NAMALWA (cell line): ENCODE results near the gene PRKCH.

Source experiments
- DNase-seq: peaks from one replicate; pipeline ENCODE4 v3.0.0-alpha.2; 2015; ENCODE audit warnings: low spot score

PRKCH gene

DNA sequence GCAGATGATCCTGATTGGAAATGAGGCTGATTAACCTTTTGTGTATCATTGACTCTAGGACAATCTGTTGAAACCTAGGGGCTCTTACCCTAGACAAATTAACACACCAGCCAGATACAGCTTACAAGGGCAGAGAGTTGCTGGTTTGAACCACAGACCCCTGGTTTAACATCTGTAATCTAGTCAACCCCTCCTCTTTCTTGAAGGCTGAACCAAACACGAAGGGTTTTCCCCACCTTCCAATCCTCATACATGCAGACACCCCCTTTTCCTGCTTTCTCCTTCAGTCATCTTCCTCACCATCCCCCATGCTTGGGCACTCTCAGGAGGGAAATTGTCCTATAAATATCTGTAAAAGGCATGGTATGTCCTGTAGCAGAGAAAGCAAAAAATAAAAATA, 247.9 kb downstream of the PRKCH start:
- no peak for DNase-seq

DNA sequence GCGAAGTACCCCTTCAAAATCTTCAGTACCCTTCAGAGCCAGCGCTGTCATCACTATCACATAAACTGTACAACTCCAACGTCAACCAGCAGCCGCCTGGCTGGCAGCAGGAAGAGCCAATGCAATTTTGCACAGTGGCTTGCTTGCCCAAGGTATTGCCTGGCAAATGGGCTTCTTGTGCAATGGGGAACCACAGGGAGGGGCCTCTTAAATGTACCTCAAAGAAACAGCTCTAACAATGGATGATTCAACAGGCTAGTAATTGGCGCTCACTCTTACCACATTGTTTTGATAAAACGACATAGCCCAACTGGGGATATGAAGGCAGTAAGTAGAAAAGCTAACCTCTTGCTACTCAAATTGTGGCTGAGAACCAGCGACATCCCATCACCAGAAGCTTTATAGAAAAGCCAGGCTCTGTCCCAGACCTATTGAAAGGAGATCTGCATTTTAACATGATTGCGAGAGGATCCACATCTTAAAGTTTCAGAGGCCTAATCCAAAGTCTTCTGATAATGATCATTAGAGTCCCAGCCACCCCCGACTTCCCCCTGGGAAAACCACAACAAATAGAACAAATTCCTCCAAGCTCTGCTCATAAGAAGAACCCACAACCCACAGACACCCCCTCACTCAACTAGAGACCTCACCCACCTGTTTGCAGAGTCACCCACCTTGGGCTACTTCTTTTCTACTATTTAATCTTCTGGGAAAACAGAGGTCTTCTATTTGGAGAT, 248.6 kb downstream of the PRKCH start:
- no peak for DNase-seq

DNA sequence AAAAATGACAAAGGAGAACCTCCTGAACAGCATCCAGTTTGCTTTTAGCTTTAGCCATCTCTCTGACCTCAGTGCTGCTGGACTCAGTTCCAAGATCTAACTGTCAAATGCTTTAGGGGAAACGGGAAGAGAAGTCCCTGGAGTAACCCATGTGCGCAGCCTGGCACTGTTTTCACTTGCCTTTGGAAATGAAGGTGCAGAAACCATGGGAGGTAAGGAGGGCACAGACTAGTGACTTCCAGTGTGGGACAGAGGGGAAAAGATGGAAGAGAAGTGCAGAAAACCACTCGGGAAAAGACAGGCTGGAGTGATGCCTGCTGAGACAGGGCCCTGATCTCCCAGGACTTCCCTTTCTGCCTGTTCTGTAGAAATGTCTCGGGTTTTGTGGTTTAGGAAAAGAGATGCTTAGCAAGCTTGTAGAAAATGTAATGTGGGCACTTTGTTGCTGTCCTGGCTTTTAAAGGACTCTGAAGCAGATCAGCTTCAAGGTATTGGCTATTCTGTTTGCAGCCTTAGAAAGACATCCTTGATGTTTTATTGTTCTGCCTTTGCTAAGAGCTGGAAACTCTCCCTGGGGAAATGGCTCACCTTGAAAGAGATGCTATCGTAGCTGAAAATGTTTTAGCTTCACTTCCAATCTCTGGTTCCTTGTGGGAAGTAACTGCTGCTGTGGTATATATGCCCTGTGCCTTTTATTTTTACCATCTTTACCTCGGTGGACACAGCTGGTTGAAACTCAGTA, 249.3 kb downstream of the PRKCH start:
- no peak for DNase-seq

DNA sequence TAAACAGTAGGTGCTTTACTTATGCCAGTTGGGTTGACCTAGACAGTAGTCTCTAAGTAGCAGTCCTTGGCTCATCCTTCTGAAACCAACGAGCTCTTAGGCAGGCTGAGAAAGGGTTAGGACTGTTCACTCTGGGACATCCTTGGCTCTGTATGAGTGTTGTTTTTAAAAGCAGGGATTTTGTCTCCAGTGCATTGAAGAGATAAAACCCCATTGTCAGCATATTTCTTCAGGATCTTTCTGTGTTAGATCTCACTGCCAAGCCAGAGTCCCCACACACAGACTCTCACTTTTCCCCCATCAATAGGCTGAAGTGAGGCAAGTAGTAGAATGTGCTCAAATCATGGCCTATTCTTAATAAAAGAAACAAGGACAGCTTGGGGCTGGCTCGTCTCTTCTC, 250.5 kb downstream of the PRKCH start:
- no peak for DNase-seq

DNA sequence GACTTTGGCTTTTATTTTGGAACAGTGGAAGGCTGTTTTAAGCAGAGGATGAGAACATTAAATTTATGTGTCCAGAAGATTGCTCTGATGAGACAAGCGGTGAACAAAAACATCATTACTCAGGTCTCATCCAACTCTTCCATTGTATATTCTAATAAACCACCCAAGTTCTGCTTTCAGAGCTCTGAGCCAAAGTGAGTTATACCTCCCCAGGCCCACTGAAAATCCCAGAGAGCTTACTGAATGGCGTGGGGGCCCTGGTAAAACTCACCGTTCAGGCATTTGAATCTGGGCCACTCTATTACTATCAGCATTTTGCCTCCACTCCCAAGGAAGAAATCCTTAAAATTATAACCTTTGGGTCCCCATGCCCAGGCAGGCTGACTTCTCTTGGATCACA, 251.9 kb downstream of the PRKCH start:
- DNase-seq, result no peak

DNA sequence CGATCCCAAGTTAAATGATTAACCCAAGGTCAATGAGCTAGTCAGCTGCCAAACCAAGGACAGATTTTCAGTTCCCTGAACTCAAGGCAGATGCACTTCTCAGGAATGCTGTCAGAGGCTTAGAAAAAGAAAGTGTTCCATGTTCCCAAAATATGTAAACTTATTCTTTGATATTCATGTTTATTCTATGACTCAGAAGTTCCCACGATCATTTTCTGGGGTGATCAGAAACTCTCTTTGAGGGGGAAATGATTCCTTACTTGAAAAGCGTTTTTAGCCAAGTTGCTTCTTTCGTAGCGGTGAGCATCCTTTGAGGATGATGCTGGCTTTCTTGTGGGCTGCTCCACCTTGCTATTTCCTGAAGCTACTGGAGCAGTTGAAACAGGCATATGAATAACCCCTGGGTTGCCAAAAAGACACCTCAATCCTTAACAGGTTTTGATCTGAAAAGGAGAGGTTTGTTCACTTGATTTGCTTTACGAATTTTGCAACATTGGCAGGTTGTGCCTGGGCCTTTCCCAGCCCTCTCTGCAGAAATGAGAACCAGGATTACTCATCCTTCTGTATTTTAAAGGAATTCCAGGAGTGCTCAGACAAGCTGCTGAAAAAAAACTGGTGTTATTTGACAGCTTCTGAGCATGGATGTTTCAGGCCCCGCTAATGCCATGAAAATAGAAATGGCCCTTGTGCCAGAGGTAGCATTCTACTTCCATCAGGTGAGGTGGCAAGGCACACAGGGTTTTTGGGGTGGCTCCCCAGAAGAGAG, 252.6 kb downstream of the PRKCH start:
- DNase-seq, result no peak

DNA sequence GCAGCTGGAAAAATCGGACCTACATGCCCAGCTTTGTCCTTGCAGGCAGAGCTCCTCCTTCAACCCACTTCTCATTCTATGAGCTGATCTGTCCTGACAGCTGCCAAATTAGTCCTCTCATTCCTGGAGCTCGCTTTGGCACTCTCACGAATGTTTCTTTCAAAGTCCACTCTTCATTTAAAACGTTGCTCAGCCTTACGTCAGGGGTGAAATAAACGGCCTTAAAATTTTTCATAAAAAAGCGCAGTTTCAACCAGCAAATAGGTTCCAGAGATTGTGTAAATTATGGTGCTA, 253.1 kb downstream of the PRKCH start:
- no peak for DNase-seq

DNA sequence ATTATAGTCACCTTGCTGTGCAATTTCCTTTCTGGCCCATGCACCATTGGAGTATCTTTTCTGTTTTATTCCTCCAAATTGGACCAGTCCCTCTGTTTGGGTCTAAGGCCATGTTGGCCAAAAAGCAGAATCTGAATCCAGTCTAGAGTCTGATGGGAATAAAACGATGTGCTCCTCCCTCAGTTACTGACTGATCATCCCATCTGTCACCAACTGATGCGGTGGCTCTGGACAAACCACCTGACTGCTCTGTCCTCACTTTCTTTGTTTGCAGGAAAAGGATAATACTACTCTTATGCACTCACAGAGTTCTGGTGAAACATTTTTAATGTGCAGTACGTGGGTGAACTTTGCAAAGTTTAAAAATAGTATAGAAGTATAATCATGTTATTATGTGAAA, 253.7 kb downstream of the PRKCH start:
- no peak for DNase-seq

DNA sequence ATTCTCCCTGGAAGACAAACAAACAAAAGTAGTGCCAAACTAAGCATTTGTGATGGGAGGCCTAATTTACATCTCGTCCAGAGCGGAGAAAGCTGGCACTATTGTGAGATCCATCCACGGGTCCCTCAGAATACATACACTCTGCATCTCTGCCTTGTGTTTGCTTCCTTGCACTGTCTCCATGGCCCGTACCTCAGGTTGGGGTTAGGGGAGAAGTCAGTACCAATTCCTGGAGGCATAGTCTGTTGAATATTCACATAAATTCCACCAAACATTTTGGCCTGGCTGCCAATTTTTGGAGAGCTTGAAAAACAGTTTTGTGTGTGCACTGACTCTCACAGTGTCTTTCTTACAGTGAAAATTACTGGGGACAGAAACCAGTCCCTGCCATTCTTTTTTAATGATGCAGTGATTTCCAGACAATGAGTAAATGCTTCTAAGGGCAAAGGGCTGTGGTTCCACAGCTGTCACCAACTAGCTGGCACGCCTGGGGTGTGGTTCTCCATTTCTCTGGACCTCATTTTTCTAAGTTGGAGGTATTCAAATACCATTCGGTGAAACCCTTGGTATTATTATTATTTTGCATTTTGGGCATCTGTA, 254.3 kb downstream of the PRKCH start:
- no peak for DNase-seq

DNA sequence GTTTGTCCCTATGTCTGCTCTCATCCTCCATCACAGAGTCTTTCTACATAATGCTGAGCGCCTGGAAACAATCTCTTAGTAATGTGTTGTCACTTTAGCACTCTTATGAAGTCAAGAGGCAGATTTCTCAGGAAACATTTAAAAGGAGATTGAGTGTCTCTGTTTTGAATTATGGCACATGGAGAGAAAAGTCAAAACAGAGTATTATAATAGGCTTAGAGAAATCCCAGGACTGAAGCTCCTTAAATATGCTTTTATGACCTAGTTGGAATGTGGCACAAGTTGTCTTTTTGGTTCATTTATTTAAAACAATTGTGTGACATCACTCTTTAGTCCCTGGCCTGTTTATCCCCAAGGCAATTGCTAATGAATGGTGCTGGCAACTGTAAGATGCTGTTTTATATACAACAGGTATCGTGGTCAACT, 256.1 kb downstream of the PRKCH start:
- DNase-seq, result no peak

DNA sequence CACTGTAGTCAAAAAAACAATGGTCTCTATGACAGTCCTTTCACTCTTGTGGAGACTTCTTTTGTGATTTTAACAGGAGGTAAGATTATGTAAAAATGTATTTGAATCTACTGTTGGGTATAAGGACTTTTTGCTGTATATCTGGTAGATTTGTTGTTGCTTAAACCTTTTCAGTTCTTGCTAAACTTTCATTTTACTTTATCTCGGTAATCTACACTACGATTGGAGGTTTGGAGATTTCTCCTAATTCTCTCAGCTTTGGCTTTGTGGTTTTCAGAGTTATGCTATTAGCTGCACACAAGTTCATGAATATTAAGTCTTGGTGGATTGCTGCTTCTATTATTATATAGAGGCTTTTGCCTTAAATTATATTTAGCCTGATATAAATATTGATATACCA, 257.4 kb downstream of the PRKCH start:
- DNase-seq, result no peak

DNA sequence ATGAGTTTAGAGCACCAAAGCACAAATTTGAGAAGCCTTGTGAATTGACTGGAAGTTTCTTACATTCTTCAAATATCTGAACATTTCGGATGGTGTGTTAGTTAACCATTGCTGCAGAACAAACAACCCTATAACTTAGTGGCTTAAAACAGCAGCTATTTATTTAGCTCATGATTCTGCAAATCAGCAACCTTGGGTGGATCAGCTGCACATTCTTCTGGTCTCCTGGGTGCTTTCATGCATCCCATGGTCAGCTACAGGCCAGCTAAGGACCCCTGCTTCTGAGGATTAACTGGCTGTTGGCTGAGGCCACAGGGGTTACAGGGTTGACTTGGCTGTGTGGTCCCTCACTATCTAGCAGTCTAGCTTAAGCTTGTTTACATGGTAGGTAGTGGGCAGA, 260.0 kb downstream of the PRKCH start:
- DNase-seq, result no peak

DNA sequence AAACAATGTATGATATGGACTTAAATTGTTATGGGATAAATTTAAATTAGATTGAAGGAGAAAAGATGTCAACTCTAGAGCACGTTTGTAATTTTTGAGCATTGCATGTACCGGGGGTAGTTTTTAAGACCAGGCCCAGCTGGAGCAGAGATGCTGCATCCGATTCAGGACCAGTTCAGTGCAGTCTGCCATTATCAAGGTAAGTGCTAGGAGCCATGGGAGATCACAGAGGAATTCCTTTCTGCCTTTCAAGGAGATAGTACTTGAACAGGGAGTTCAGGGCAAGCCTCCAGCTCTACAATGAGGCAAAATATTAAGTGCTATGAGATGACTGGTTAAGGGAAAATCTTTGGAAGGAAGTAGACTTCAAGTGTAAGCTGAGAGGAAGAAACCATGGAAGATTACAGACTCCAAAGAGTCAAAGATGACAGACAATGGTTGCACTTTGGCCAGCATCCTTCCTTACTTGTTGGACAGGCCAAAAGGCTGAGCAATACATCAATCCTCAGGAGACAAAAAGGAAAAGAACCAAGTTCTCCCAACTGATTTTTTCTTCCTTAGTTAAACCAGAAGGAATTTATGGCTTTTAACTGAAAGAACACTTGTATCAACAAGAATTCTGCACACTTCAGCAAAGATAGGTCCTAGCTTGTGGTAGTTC, 260.7 kb downstream of the PRKCH start:
- DNase-seq, result no peak

DNA sequence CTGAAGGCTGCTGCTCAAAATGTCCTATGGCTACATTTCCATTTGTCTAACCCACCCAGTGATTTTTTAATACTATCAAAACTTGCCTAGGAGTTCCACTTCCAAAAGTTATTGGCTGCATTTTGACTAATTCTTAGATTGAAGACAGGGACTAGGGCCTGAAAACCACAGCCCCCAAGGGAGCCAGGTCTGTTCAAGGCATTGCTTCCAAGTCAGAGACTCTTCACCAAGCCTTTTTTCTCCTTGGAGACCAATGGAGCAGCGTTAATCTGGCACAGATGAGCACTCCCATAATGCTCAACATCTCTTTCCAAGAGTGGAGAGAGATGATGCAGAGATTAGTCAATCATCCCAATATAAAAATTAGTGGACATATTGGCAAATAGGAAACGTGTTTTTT, 261.4 kb downstream of the PRKCH start:
- no peak for DNase-seq

DNA sequence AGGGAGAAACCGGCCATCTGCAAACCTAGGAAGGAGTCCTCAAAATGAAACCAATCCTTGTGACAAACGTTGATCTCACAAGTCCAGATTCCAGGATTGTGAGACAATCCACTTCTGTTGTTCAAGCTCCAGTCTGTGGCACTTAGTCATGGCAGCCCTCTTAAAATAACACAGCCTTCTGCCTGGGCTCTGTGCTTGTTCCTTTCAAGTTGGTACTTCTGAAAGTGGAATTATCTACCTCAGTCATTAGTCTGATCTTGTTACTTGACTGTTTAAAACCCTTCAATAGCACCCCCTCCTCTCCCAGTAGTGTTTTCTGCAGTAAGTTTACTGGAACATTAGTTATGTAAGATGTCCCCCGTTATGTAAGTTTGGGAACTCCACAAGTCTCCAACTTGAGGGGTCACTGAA, 263.0 kb downstream of the PRKCH start:
- no peak for DNase-seq

DNA sequence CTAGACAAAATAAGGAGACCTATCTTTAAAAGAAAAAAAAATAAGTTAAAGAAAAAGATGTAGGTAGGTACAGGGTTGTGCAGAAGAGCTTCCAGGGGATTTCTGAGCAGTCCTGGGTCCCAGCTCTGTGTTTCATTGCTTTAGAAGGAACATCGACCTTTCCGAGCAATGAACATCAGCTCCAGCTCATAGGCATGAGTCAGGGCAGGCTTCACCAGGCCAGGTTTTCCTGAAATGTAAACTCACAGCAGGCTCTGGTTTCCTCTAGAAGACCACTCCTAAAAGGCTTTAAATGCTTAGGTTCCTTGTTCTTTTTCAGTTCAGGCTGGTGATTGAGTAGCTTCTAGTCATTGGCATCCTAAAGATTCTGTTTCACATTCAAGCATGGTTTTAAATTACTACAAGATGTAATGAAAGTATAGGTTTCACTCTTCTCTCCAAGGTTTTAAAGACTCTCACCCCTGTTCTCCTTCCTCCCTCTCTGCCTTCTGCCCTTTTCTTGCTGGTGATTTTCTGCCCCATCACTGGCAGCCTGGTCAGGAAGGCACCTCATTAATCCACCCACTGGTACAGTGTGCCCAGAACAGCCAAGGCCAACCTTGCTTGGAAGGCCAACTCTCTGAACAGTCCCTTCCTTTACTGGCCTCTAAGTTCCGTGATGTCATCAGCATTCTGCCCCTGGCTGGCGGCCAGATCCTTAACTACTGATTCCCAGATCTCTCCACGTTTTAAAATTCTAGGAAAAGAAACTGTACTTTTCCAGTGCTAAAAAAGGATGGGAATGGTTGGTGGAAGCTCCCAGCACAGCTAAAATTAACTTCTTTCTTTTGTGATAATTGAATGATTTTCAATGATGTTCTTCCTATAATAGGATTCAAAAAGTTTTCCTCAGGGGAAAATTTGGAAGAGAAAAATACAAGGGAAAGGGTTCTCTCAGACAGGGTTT, 264.5 kb downstream of the PRKCH start:
- no peak for DNase-seq

DNA sequence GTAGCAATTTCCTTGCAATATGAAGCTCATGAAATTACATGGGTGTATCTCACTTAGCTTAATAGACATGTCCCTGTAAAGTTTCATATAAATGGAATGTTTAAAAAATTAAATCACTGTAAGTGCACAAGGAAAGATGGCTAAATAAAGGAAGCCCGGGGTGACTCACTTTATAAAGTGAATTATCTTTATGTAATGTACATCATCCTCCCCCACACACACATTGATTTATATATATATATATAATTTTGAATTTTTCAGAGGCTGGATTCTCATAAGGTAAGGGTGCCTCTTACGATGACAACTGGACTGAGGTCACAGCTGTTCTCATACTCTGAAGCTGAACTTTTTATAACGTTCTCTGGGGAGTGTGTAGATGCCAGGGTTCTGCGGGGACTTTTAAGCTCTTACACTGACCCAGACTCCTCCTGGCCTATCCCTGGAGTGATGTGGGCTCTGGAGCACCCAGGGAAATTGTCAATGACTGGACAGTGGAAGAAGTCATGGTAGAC, 265.2 kb downstream of the PRKCH start:
- DNase-seq, result no peak

DNA sequence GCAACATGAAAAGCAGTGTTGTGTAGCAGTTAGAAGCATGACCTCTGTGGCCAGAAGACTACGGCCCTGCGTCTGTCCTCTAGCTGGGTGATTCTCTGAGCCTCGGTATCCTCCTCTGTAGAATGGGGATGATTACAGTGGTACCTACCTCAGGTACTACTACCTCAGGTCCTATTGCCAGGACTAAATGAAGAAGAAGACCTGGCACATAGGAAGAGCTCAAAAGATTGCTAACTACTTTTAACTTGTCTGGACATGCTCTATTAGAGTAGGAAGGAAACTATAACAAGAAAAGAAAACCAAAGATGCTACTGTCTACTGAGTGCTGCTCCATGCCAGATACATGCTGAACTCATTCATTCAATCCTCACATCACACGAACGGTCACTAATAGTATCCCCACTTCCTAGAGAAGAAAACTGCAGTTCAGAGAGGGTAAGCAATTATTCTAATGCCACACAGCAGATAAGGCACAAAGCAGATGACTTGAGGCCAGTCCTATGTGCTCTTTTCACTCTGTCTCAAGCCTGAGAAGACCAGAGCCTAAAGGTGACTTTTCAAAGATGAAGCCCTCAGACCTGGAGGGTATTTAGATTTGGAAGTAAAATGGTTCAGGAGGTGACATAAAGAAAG, 265.8 kb downstream of the PRKCH start:
- no peak for DNase-seq

DNA sequence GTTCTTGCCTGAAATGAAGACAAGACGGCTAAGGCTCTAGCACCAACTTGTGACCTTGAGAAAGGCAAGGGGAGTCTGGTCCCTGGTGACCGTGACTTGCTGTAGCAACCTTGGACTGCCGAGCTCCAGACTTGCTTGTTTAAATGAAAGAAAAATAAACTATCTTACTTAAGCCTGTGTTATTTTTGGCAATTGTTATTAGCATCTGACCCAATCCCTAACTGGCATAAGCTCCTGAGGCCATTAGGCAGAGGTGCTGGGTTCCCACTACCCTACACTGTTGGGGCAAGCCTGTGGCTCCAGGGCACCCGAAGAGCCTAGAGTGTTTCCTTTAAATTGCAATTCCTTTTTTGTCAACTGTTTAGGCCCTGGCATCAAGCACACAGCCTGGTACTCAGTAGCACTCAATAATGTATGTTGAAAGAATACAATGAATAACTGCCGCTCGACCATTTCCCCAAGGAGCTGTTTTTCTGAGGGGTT, 267.1 kb downstream of the PRKCH start:
- DNase-seq, result no peak
